ENCODE results near the gene GDF10.

GRCh38 chr10:47314416-47314970 lies 14.5 kb downstream of the GDF10 start:
- TF ChIP-seq CTCF (IDR thresholded peaks at IDR 0.05), result no peak
- TF ChIP-seq POLR2A (IDR thresholded peaks at IDR 0.05), result no peak
